MCF 10A (cell line): ENCODE data around the gene ANTKMT. TPM values are rescaled to one million over a fixed set of nuclear protein-coding genes. Genes with fewer than 3 reads are reported as not detected.
"Not testable (repeated sequence)": the region's sequence is repeated elsewhere in the genome, so short reads cannot be mapped to it uniquely, and the experiment has no call there.

Source experiments
- BruUV-seq: library from RNA; stranded (reverse); fragments of 400-500 nt; replicated peaks from 2 replicates; lab custom pipeline; 2021; lab: Mats Ljungman, UMichigan
- CTCF ChIA-PET: fragments of 300-600 bp; sonication (Branson Sonifier 250); formaldehyde crosslinking; extraction: SDS; loops from one replicate; lab custom pipeline; 2021; ENCODE audit warnings: antibody characterized with exemption, inconsistent platforms; lab: Yijun Ruan, JAX
- POLR2A ChIA-PET: fragments of 300-600, 350-650 bp; sonication (Branson Sonifier 250); formaldehyde crosslinking; extraction: SDS; loops from one replicate; lab custom pipeline; 2020; ENCODE audit warnings: antibody characterized with exemption, inconsistent platforms; lab: Yijun Ruan, JAX
- DNase-seq: peaks from one replicate; pipeline ENCODE4 v3.0.0-alpha.2; 2018; ENCODE audit not compliant: unreplicated experiment
- H3K27ac Mint-ChIP-seq: one replicate; pipeline ENCODE4 v1.8.0; 2022; ENCODE audit warnings: mild to moderate bottlenecking, low read depth, mixed read lengths; ENCODE audit not compliant: unreplicated experiment
- H3K27me3 Mint-ChIP-seq: one replicate; pipeline ENCODE4 v1.8.0; 2022; ENCODE audit warnings: mixed read lengths; ENCODE audit not compliant: insufficient read depth, unreplicated experiment
- H3K36me3 Mint-ChIP-seq: one replicate; pipeline ENCODE4 v1.8.0; 2022; ENCODE audit warnings: mild to moderate bottlenecking, moderate library complexity, mixed read lengths; ENCODE audit not compliant: insufficient read depth, unreplicated experiment
- H3K4me1 Mint-ChIP-seq: one replicate; pipeline ENCODE4 v1.8.0; 2022; ENCODE audit warnings: mixed read lengths; ENCODE audit not compliant: insufficient read depth, unreplicated experiment
- H3K4me3 Mint-ChIP-seq: one replicate; pipeline ENCODE4 v1.8.0; 2022; ENCODE audit warnings: mild to moderate bottlenecking, moderate library complexity, mixed read lengths; ENCODE audit not compliant: unreplicated experiment
- H3K9me3 Mint-ChIP-seq: one replicate; pipeline ENCODE4 v1.8.0; 2022; ENCODE audit warnings: mixed read lengths; ENCODE audit not compliant: unreplicated experiment
- CTCF ChIP-seq: fragments of 200-600 bp; IDR thresholded peaks from one replicate; pipeline ENCODE4 v1.8.0; 2022; ENCODE audit warnings: antibody characterized with exemption, mild to moderate bottlenecking; ENCODE audit not compliant: unreplicated experiment
- intact Hi-C: fragments of 100-400 bp; cut with micrococcal nuclease; formaldehyde crosslinking; loops from 2 replicates; pipeline ENCODE4 v1.14.1; 2022
- total RNA-seq: library from RNA; stranded (reverse); gene quantifications from 2 replicates; pipeline ENCODE4 v1.2.3, GENCODE V29; 2022

The ANTKMT gene
- total RNA-seq, 1 experiment from 2014 or later = 54.7 TPM

GRCh38 chr16:689175-689897, 31.6 kb upstream of the ANTKMT start:
- Mint-ChIP-seq H3K4me1 (peaks cover 10% of the 10 kb centered on the region), H3K36me3 (peaks cover 66% of the 10 kb centered on the region), H3K27ac (peak overlapping the region; percentile 86), H3K9me3 (no peaks in the 10 kb centered on the region), H3K4me3 (peak overlapping the region; percentile 87), H3K27me3 (no peaks in the 10 kb centered on the region)
- no TSS peak for BruUV-seq
- DNase-seq = no peak
- POLR2A ChIA-PET = interaction anchor here (0.6 to 4.1 kb wide), 16 partner anchors 8 to 413 kb away, joined by 3 to 32 read pairs (median 4); partner anchors contain the start of genes ANTKMT, CCDC78, FBXL16 and METRN
- intact Hi-C loops = no loop called here
- CTCF ChIA-PET = interaction anchor here (0.6 to 1.9 kb wide), 4 partner anchors 22 to 200 kb away, joined by 3 to 7 read pairs (median 5); no protein-coding TSS in a partner anchor
- no peak for TF ChIP-seq CTCF

DNA sequence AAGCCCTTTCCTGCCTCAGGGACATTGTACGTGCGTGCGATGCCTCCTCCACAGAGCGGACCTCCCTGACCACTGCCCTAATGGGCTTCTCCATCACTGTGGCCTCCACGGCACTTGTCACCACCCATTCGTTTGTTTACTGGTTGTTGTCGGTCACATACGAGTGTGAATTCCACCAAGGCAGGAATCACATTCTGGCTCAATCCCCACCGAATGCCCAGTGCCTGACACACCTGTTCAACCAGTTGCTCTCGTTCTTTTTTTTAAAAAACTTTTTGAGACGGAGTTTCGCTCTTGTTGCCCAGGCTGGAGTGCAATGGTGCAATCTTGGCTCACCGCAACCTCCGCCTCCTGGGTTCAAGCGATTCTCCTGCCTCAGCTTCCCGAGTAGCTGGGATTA, 29.7 kb upstream of the ANTKMT start:
- CTCF ChIA-PET = interaction anchor here (0.6 kb wide), 1 partner anchor 306 kb away, joined by 3 read pairs; no protein-coding TSS in a partner anchor
- H3K27me3 Mint-ChIP-seq = not testable (repeated sequence)

GRCh38 chr16:692356-693108, 28.4 kb upstream of the ANTKMT start:
- no peak overlapping the region for H3K4me3 Mint-ChIP-seq
- H3K9me3 Mint-ChIP-seq = no peaks in the 10 kb centered on the region
- DNase-seq = no peak
- H3K27ac Mint-ChIP-seq = no peak overlapping the region
- H3K27me3 Mint-ChIP-seq = no peaks in the 10 kb centered on the region
- ChIA-PET POLR2A (interaction anchor here (0.6 to 1.4 kb wide), 9 partner anchors 8 to 728 kb away, joined by 3 to 9 read pairs (median 3); partner anchors contain the start of genes JMJD8, METRN, RHOT2 and STUB1), CTCF (interaction anchor here (1.0 kb wide), 1 partner anchor 22 kb away, joined by 3 read pairs; no protein-coding TSS in a partner anchor)
- TSS peak; percentile 66 for BruUV-seq
- no peak for TF ChIP-seq CTCF
- intact Hi-C loops = no loop called here
- H3K36me3 Mint-ChIP-seq = peaks cover 83% of the 10 kb centered on the region
- H3K4me1 Mint-ChIP-seq = peaks cover 10% of the 10 kb centered on the region

More for the DNA sequence above, 29.7 kb upstream of the ANTKMT start:
- H3K27ac Mint-ChIP-seq, intact Hi-C loops, DNase-seq, BruUV-seq, H3K9me3 Mint-ChIP-seq: not testable (repeated sequence)
- Mint-ChIP-seq H3K4me1 (peaks cover 10% of the 10 kb centered on the region), H3K36me3 (peaks cover 75% of the 10 kb centered on the region), H3K4me3 (peak overlapping the region; percentile 87)
- POLR2A ChIA-PET = interaction anchor here (1.1 to 4.1 kb wide), 5 partner anchors 10 to 29 kb away, joined by 3 to 32 read pairs (median 17); partner anchors contain the start of genes ANTKMT, METRN, RHBDL1 and STUB1

GRCh38 chr16:693364-693763, 27.6 kb upstream of the ANTKMT start:
- ChIA-PET CTCF (interaction anchor here (1.0 kb wide), 1 partner anchor 21 kb away, joined by 3 read pairs; no protein-coding TSS in a partner anchor), POLR2A (interaction anchor here (1.0 to 1.4 kb wide), 6 partner anchors 9 to 166 kb away, joined by 3 to 9 read pairs (median 6); partner anchors contain the start of genes CAPN15, JMJD8, RHOT2 and STUB1)
- Mint-ChIP-seq H3K9me3 (no peaks in the 10 kb centered on the region), H3K27ac (no peak overlapping the region), H3K4me1 (peaks cover 10% of the 10 kb centered on the region), H3K36me3 (peaks cover 90% of the 10 kb centered on the region), H3K27me3 (no peaks in the 10 kb centered on the region), H3K4me3 (no peak overlapping the region)
- no peak for DNase-seq
- no peak for TF ChIP-seq CTCF
- intact Hi-C loops = no loop called here
- no TSS peak for BruUV-seq
